Mammary epithelial cell (primary cell): ENCODE results near the gene CDS1.

Experiments
- EZH2 ChIP-seq: IDR thresholded peaks from 2 replicates; pipeline ENCODE4 v1.6.1; 2012; ENCODE audit warnings: low read length, inconsistent platforms, borderline replicate concordance
- TF ChIP-seq, protein P1 (sequence below), 2 donors: IDR thresholded peaks in 1 of 2; conservative IDR thresholded peaks in 1 of 2; 2 replicates each; pipeline ENCODE4 v1.5.1; 2011 to 2012; ENCODE audit warnings: inconsistent platforms in 2 of 2, low read length in 2 of 2, mild to moderate bottlenecking in 2 of 2, control low read depth in 1 of 2, low read depth in 1 of 2; ENCODE audit not compliant: insufficient read depth in 1 of 2; ENCODE audit errors: extremely low read depth in 1 of 2

DNA sequence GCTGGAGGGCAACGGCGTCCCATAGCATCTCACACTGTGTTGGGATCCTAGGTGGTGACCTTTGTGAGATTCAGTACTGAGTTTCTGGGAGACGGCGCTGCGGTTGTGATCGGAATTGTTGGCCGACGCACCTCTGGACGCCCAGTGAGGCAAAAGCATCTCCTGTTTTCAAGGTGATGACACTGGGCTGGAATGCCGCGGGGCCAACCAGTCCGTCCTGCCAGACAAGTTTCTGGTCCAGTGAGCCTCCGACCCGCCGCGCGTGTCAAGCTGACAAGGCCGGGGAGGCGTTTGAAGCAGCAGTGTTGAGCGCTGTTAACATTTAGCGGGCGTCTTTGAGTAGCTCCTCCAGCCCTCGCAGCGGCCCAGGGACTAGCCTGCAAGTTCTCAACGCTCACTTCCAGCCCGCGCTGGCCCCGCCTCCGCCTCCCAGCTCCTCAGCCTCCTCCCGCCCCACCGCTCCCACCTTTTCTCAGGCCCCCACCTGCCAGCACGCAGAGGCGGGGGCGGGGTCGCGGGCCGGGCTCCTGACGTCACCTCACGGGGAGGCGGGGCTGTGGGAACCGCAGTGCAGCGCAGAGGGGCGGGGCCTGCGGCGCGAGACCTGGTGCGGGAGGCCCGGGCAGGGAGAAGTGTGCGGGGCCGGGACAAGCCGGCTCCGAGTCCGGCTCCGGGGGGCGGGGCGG, 482 bp upstream of the CDS1 start:
- TF ChIP-seq, protein P1, sequence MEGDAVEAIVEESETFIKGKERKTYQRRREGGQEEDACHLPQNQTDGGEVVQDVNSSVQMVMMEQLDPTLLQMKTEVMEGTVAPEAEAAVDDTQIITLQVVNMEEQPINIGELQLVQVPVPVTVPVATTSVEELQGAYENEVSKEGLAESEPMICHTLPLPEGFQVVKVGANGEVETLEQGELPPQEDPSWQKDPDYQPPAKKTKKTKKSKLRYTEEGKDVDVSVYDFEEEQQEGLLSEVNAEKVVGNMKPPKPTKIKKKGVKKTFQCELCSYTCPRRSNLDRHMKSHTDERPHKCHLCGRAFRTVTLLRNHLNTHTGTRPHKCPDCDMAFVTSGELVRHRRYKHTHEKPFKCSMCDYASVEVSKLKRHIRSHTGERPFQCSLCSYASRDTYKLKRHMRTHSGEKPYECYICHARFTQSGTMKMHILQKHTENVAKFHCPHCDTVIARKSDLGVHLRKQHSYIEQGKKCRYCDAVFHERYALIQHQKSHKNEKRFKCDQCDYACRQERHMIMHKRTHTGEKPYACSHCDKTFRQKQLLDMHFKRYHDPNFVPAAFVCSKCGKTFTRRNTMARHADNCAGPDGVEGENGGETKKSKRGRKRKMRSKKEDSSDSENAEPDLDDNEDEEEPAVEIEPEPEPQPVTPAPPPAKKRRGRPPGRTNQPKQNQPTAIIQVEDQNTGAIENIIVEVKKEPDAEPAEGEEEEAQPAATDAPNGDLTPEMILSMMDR (conservative IDR thresholded peaks at IDR 0.05 in 1 of 2, IDR thresholded peaks at IDR 0.05 in 1 of 2; ENCODE audit: extremely low read depth in 1 of 2, insufficient read depth in 1 of 2, low read depth in 1 of 2, low read length in 2 of 2), result no peak
- TF ChIP-seq EZH2, result no peak
